Measurements from ENCODE around the gene SMIM21. TPM values are rescaled to one million over a fixed set of nuclear protein-coding genes. Genes with fewer than 3 reads are reported as not detected.

SMIM21 gene
- total RNA-seq, 1 donor from 2014 or later, result not detected

- DNase-seq (ENCODE audit: low spot score), result no peak
- no peaks in the 10 kb centered on the region for H3K36me3 Mint-ChIP-seq (ENCODE audit: low read depth, unreplicated experiment)
- peaks cover 35% of the 10 kb centered on the region for H3K4me1 Mint-ChIP-seq (ENCODE audit: unreplicated experiment)
- H3K9me3 Mint-ChIP-seq (ENCODE audit: unreplicated experiment), result no peaks in the 10 kb centered on the region
- H3K27me3 Mint-ChIP-seq (ENCODE audit: unreplicated experiment), result peaks cover 5% of the 10 kb centered on the region
- no peak for TF ChIP-seq CTCF (IDR thresholded peaks at IDR 0.05; ENCODE audit: unreplicated experiment)
- peak overlapping the region; percentile 85 for H3K27ac Mint-ChIP-seq (ENCODE audit: unreplicated experiment)
- no peak overlapping the region for H3K4me3 Mint-ChIP-seq (ENCODE audit: unreplicated experiment)
Observed at GRCh38 chr18:75433098-75433497, 5.6 kb upstream of the SMIM21 start.

- H3K27ac Mint-ChIP-seq (ENCODE audit: unreplicated experiment), result no peak overlapping the region
- DNase-seq (ENCODE audit: low spot score), result no peak
- H3K36me3 Mint-ChIP-seq (ENCODE audit: low read depth, unreplicated experiment), result no peaks in the 10 kb centered on the region
- peaks cover 38% of the 10 kb centered on the region for H3K4me1 Mint-ChIP-seq (ENCODE audit: unreplicated experiment)
- peaks cover 5% of the 10 kb centered on the region for H3K27me3 Mint-ChIP-seq (ENCODE audit: unreplicated experiment)
- TF ChIP-seq CTCF (IDR thresholded peaks at IDR 0.05; ENCODE audit: unreplicated experiment), result no peak
- no peaks in the 10 kb centered on the region for H3K9me3 Mint-ChIP-seq (ENCODE audit: unreplicated experiment)
- H3K4me3 Mint-ChIP-seq (ENCODE audit: unreplicated experiment), result no peak overlapping the region
Observed at GRCh38 chr18:75429975-75430374, 2.5 kb upstream of the SMIM21 start.

GRCh38 chr18:75428490-75428889 lies 987 bp upstream of the SMIM21 start:
- peaks cover 5% of the 10 kb centered on the region for H3K27me3 Mint-ChIP-seq (ENCODE audit: unreplicated experiment)
- no peak for TF ChIP-seq CTCF (IDR thresholded peaks at IDR 0.05; ENCODE audit: unreplicated experiment)
- H3K4me3 Mint-ChIP-seq (ENCODE audit: unreplicated experiment), result no peak overlapping the region
- DNase-seq (ENCODE audit: low spot score), result no peak
- H3K27ac Mint-ChIP-seq (ENCODE audit: unreplicated experiment), result no peak overlapping the region
- H3K9me3 Mint-ChIP-seq (ENCODE audit: unreplicated experiment), result no peaks in the 10 kb centered on the region
- no peaks in the 10 kb centered on the region for H3K36me3 Mint-ChIP-seq (ENCODE audit: low read depth, unreplicated experiment)
- peaks cover 25% of the 10 kb centered on the region for H3K4me1 Mint-ChIP-seq (ENCODE audit: unreplicated experiment)

- Mint-ChIP-seq H3K4me1 (ENCODE audit: unreplicated experiment) (peaks cover 5% of the 10 kb centered on the region), H3K27ac (ENCODE audit: unreplicated experiment) (no peak overlapping the region), H3K9me3 (ENCODE audit: unreplicated experiment) (no peaks in the 10 kb centered on the region), H3K4me3 (ENCODE audit: unreplicated experiment) (no peak overlapping the region), H3K36me3 (ENCODE audit: low read depth, unreplicated experiment) (peaks cover 5% of the 10 kb centered on the region), H3K27me3 (ENCODE audit: unreplicated experiment) (no peaks in the 10 kb centered on the region)
- TF ChIP-seq CTCF (IDR thresholded peaks at IDR 0.05; ENCODE audit: unreplicated experiment), result no peak
- DNase-seq (ENCODE audit: low spot score), result no peak
Observed at GRCh38 chr18:75422341-75422910, 5.1 kb downstream of the SMIM21 start.

GRCh38 chr18:75421656-75422055 lies 5.8 kb downstream of the SMIM21 start:
- H3K36me3 Mint-ChIP-seq (ENCODE audit: low read depth, unreplicated experiment), result peaks cover 5% of the 10 kb centered on the region

More at GRCh38 chr18:75421656-75422055, 5.8 kb downstream of the SMIM21 start:
- H3K4me3 Mint-ChIP-seq (ENCODE audit: unreplicated experiment), result no peak overlapping the region
- no peak for TF ChIP-seq CTCF (IDR thresholded peaks at IDR 0.05; ENCODE audit: unreplicated experiment)
- DNase-seq (ENCODE audit: low spot score), result no peak
- H3K27me3 Mint-ChIP-seq (ENCODE audit: unreplicated experiment), result no peaks in the 10 kb centered on the region
- peaks cover under 1% of the 10 kb centered on the region for H3K4me1 Mint-ChIP-seq (ENCODE audit: unreplicated experiment)
- no peaks in the 10 kb centered on the region for H3K9me3 Mint-ChIP-seq (ENCODE audit: unreplicated experiment)
- no peak overlapping the region for H3K27ac Mint-ChIP-seq (ENCODE audit: unreplicated experiment)

Data from endothelial cell (in vitro differentiated cells).